ENCODE measurements around the gene RNF130. TPM values are rescaled to one million over a fixed set of nuclear protein-coding genes. Genes with fewer than 3 reads are reported as not detected.
A peak's percentile ranks its signal among the peaks of the same experiment; 100 is the strongest.

Gene RNF130
- total RNA-seq, 4 donors from 2014 or later = 84.7 to 105 (median 98.5) TPM

- H3K4me1 ChIP-seq = peaks cover 3 to 43% (median 10%) of the 10 kb centered on the region in 3 donors
- H3K4me3 ChIP-seq = peak overlapping the region; percentile 96 to 97
- WGBS, 2 donors (ENCODE audit: low coverage in 1 of 2) = 1 to 2% methylated on average over 14 to 15 of the region's 48 CpGs
- H3K36me3 ChIP-seq = no peaks in the 10 kb centered on the region
- H3K27ac ChIP-seq = peak overlapping the region; percentile 92 to 98 (median 95)
- no peaks in the 10 kb centered on the region for H3K9me3 ChIP-seq
- TF ChIP-seq EP300 (IDR thresholded peaks at IDR 0.05) (no peak), POLR2A (IDR thresholded peaks at IDR 0.05) (no peak), CTCF (IDR thresholded peaks at IDR 0.05) (no peak), POLR2AphosphoS5 (IDR thresholded peaks at IDR 0.05) (no peak)
- peak; percentile 43 for ATAC-seq
- H3K27me3 ChIP-seq = no peaks in the 10 kb centered on the region
Measured at GRCh38 chr5:180070756-180071530, 616 bp downstream of the RNF130 start.

- Histone ChIP-seq H3K4me1 (peaks cover 3 to 43% (median 10%) of the 10 kb centered on the region in 3 donors), H3K9me3 (no peaks in the 10 kb centered on the region), H3K36me3 (no peaks in the 10 kb centered on the region), H3K27ac (peak overlapping the region in 2 of 4 donors; percentile 92 to 98), H3K27me3 (no peaks in the 10 kb centered on the region), H3K4me3 (peak overlapping the region; percentile 96 to 97)
- ATAC-seq = no peak
- TF ChIP-seq CTCF (IDR thresholded peaks at IDR 0.05) (no peak), POLR2AphosphoS5 (IDR thresholded peaks at IDR 0.05) (peak; percentile 5)
- 58 to 69% methylated on average over 7 to 9 of the region's 9 CpGs for WGBS, 2 donors (ENCODE audit: low coverage in 1 of 2)
Measured at GRCh38 chr5:180069589-180070247, 1.8 kb downstream of the RNF130 start.

GRCh38 chr5:180068519-180069090, 3.0 kb downstream of the RNF130 start:
- H3K27me3 ChIP-seq = no peaks in the 10 kb centered on the region
- H3K27ac ChIP-seq = no peak overlapping the region
- WGBS, 2 donors (ENCODE audit: low coverage in 1 of 2) = 52 to 70% methylated on average over 6 of the region's 6 CpGs
- no peak overlapping the region for H3K4me3 ChIP-seq
- no peaks in the 10 kb centered on the region for H3K36me3 ChIP-seq
- H3K9me3 ChIP-seq = no peaks in the 10 kb centered on the region
- no peak for ATAC-seq
- H3K4me1 ChIP-seq = peaks cover 3 to 43% (median 10%) of the 10 kb centered on the region in 3 donors
- TF ChIP-seq POLR2AphosphoS5 (IDR thresholded peaks at IDR 0.05) = no peak
- TF ChIP-seq CTCF (IDR thresholded peaks at IDR 0.05) = no peak
- no peak for TF ChIP-seq EP300 (IDR thresholded peaks at IDR 0.05)
- TF ChIP-seq POLR2A (IDR thresholded peaks at IDR 0.05) = no peak

- Histone ChIP-seq H3K27ac (no peak overlapping the region), H3K36me3 (no peaks in the 10 kb centered on the region), H3K9me3 (no peaks in the 10 kb centered on the region), H3K4me1 (peaks cover 3 to 43% (median 10%) of the 10 kb centered on the region in 3 donors), H3K27me3 (no peaks in the 10 kb centered on the region), H3K4me3 (no peak overlapping the region)
- WGBS, 2 donors (ENCODE audit: low coverage in 1 of 2) = 62 to 72% methylated on average over 4 of the region's 4 CpGs
- ATAC-seq = no peak
- no peak for TF ChIP-seq POLR2AphosphoS5 (IDR thresholded peaks at IDR 0.05)
Measured at GRCh38 chr5:180067986-180068385, 3.6 kb downstream of the RNF130 start.

- no peak for TF ChIP-seq CTCF (IDR thresholded peaks at IDR 0.05)
- no peak for TF ChIP-seq EP300 (IDR thresholded peaks at IDR 0.05)
- TF ChIP-seq POLR2AphosphoS5 (IDR thresholded peaks at IDR 0.05) = no peak
- no peak for TF ChIP-seq POLR2A (IDR thresholded peaks at IDR 0.05)
- WGBS, 2 donors (ENCODE audit: low coverage in 1 of 2) = 93 to 96% methylated on average over 4 to 7 of the region's 7 CpGs
Measured at GRCh38 chr5:180060192-180060591, 11.4 kb downstream of the RNF130 start.

More at GRCh38 chr5:180060192-180060591, 11.4 kb downstream of the RNF130 start:
- Histone ChIP-seq H3K36me3 (no peaks in the 10 kb centered on the region), H3K4me3 (no peak overlapping the region), H3K27me3 (no peaks in the 10 kb centered on the region), H3K27ac (no peak overlapping the region), H3K4me1 (no peaks in the 10 kb centered on the region), H3K9me3 (no peaks in the 10 kb centered on the region)
- no peak for ATAC-seq
